Measurements from ENCODE around the gene SERF1B. TPM values are rescaled to one million over a fixed set of nuclear protein-coding genes. Genes with fewer than 3 reads are reported as not detected.
"Not testable (repeated sequence)": the region's sequence is repeated elsewhere in the genome, so short reads cannot be mapped to it uniquely, and the experiment has no call there.

The SERF1B gene
- total RNA-seq: 106 TPM

DNA sequence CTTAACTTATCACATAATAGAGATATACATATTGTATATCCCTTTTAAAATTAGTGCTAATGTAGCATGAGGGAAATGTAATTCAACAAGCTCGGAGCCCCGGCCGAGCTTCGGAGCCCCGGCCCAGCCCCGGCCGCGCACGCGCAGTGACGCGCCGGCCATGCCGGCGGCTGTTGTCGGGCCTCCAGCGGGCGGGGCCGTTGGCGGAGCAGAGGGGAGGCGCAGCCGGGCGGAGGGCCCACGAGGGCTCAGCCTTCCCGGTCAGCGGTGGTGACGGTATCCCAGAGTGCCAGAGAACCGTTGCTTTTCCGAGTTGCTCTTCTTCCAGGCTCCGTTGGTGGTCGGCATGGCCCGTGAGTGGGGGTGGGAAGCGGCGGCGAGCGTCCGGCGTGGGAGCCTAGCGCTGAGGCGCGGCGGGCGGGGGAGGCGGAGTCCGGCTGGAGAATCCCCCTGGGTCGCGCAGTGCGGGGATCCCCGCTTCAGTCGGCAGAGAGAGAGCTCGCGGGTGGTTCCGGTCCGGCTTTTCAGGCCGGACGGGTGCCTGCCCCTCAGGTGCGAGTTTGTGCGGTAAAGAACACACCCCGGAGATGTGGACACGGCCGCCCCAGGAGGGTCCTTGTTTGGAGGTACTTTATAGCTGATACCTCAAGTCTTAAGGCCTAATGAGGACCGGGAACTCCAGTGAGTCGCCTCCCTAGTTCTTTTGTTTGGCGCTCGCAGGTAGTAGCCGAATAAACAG, at the start of gene SERF1B:
Gene SERF1B, plus strand, starts transcription at position 146 of the 739 bp plus-strand sequence. Its CDS starts 201 bp downstream, at position 347.
- not testable (repeated sequence) for DNase-seq (ENCODE audit: low spot score in 2 of 2); FAIRE-seq

- not testable (repeated sequence) for FAIRE-seq; DNase-seq (ENCODE audit: low spot score in 2 of 2)
These were observed 33.3 kb upstream of the SERF1B start for GRCh38 chr5:69991713-69992112.

GRCh38 chr5:69995535-69995934, 29.5 kb upstream of the SERF1B start:
- FAIRE-seq: peak; percentile 44
- not testable (repeated sequence) for DNase-seq (ENCODE audit: low spot score in 2 of 2)

DNA sequence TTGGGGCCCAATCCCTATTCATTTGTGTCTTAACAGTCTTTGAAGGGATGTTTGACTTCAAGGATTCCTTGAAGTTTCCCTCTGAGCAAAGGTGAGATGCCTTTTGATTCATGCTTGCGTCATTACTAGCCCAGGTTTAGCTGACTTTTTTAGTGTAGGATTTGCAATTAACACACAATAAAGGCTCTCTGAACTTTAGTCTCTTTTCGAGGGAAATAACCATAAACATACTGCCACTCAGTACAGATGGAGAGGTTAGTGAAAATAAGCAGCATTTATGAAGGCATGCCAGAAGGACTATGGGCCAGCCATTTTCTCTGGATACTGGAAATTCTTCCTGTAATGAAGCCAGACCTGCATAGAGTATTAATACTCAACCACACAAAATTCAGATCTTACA, 4.4 kb upstream of the SERF1B start:
- not testable (repeated sequence) for DNase-seq (ENCODE audit: low spot score in 2 of 2); FAIRE-seq

GRCh38 chr5:70025845-70026145, 744 bp downstream of the SERF1B start:
- not testable (repeated sequence) for DNase-seq (ENCODE audit: low spot score in 2 of 2); FAIRE-seq

DNA sequence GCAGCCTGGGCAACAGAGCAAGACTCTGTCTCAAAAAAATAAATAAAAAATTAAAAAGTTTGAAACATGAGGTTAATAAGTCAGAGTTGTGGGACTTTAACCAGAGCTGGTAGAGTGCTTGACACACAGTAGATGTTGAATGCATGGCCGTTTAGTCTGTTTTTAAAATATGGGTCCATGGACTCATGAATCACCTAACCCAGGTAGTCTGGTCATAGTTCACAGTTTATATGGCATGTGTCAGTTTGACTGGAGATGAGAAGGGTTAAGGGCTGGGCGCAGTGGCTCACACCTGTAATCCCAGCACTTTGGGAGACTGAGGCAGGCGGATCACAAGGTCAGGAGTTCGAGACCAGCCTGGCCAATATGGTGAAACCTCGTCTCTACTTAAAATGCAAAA, 6.2 kb downstream of the SERF1B start:
- not testable (repeated sequence) for FAIRE-seq; DNase-seq (ENCODE audit: low spot score in 2 of 2)

GRCh38 chr5:70041411-70041810, 16.4 kb downstream of the SERF1B start:
- not testable (repeated sequence) for FAIRE-seq; DNase-seq (ENCODE audit: low spot score in 2 of 2)

- DNase-seq (ENCODE audit: low spot score in 2 of 2); FAIRE-seq: not testable (repeated sequence)
These were observed 24.7 kb downstream of the SERF1B start for GRCh38 chr5:70049790-70050142.

DNA sequence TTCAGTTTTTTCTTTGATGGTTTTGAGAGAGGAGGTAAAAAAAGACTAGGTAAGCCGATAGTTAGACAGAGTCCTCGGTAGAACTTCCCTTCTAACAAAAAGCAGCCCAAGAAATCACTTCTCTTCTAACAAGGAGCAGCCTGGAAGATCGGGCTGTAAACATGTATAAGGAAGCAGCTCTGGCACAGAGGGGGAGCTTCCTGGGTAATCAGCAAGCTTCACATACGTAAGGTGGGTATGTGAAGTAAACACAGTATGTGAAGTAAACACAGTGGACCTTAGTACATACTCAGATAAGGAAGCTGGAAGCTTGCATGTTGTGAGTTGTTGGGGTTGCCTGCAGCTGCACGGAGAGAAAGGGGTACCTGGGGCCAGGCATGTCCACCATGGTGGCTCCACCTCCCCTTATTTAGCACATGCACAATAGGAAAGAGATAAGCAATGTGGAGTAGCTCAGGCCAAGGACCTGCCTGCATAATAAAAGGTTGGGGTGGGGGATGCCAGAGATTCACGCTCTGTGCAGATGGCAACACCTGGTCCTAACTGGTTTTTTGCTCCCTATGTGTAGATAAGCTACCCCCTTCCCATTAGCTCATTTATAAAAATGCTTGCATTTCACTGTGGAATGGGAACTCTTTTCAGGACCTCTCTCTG, 31.4 kb downstream of the SERF1B start:
- not testable (repeated sequence) for DNase-seq (ENCODE audit: low spot score in 2 of 2); FAIRE-seq

GRCh38 chr5:70057140-70057539, 32.1 kb downstream of the SERF1B start:
- FAIRE-seq; DNase-seq (ENCODE audit: low spot score in 2 of 2): not testable (repeated sequence)

- not testable (repeated sequence) for FAIRE-seq; DNase-seq (ENCODE audit: low spot score in 2 of 2)
These were observed 52.6 kb downstream of the SERF1B start for GRCh38 chr5:70077632-70078031.

- not testable (repeated sequence) for DNase-seq (ENCODE audit: low spot score in 2 of 2); FAIRE-seq
These were observed 63.9 kb downstream of the SERF1B start for GRCh38 chr5:70088907-70089464.

DNA sequence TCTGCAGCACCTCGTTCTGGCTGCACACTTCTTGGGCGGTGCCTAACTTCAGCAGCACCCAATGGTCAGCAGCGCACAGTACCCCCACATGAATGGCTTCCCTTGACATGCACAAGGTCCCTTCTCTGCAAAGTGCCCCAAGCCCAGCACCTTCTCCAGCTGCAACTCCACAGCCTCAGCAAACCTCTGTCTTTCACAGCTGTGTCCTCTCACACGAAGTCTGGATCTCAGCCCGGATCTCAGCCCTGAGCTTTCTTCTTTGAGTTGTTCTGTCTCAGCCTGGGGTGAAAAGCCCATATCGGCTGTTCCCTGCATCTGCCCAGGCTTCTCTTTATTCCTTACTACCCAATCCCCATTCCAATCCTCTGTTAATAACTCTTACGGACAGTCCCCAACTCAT, 66.7 kb downstream of the SERF1B start:
- FAIRE-seq: not testable (repeated sequence)

More for the DNA sequence above, 66.7 kb downstream of the SERF1B start:
- not testable (repeated sequence) for DNase-seq (ENCODE audit: low spot score in 2 of 2)

Small RNA genes lying within 50 kb of the gene (small RNA-seq; reads per million reads assigned to genes)
- gene CDH12P2: not detected

Other genes starting within 250 kb of the SERF1B start
- 27.7 TPM for gene SMN2, start 24.4 kb downstream of the SERF1B start, total RNA-seq